Neural crest cell (in vitro differentiated cells): ENCODE measurements around the gene RTF1. TPM values are rescaled to one million over a fixed set of nuclear protein-coding genes. Genes with fewer than 3 reads are reported as not detected.
A peak's percentile ranks its signal among the peaks of the same experiment; 100 is the strongest.
"Not testable (repeated sequence)": the region's sequence is repeated elsewhere in the genome, so short reads cannot be mapped to it uniquely, and the experiment has no call there.

Experiments used
- DNase-seq: peaks from one replicate; pipeline ENCODE4 v3.0.0; 2021; ENCODE audit warnings: low read depth, mixed read lengths, low spot score
- H3K27ac Mint-ChIP-seq: one replicate; pipeline ENCODE4 v1.8.0; 2021; ENCODE audit warnings: mild to moderate bottlenecking, mixed read lengths; ENCODE audit not compliant: unreplicated experiment
- H3K27me3 Mint-ChIP-seq: 2 replicates; pipeline ENCODE4 v1.8.0; 2021; ENCODE audit warnings: low read depth, mild to moderate bottlenecking, mixed read lengths
- H3K36me3 Mint-ChIP-seq: 2 replicates; pipeline ENCODE4 v1.8.0; 2021; ENCODE audit warnings: low read depth, mild to moderate bottlenecking, mixed read lengths
- H3K4me1 Mint-ChIP-seq: 2 replicates; pipeline ENCODE4 v1.8.0; 2021; ENCODE audit warnings: mixed read lengths
- H3K4me3 Mint-ChIP-seq: one replicate; pipeline ENCODE4 v1.8.0; 2021; ENCODE audit warnings: mild to moderate bottlenecking, mixed read lengths
- H3K9me3 Mint-ChIP-seq: 2 replicates; pipeline ENCODE4 v1.8.0; 2021; ENCODE audit warnings: mixed read lengths
- total RNA-seq: library from RNA; stranded (reverse); gene quantifications from 2 replicates; pipeline ENCODE4 v1.2.1, GENCODE V29; 2021
- TF ChIP-seq, protein P1 (sequence below): fragments of 200-600 bp; sonication (generic); conservative IDR thresholded peaks from 2 replicates; pipeline ENCODE4 v1.5.0; 2021; ENCODE audit warnings: antibody characterized with exemption, mild to moderate bottlenecking

Gene RTF1
- total RNA-seq, 1 donor from 2014 or later = 66.3 TPM

DNA sequence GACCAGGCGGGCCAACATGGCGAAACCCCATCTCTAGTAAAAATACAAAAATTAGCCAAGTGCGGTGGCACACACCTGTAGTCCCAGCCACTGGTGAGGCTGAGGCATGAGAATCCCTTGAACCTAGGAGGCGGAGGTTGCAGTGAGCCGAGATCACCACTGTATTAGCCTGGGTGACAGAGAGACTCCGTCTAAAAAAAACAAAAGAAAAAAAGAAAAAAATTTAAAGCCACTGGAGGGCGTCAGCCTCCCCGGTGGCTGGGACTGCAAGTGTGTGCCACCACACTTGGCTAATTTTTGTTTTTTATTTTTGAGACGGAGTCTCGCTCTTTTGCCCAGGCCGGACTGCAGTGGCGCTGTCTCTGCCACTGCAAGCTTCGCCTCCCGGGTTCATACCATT is 7.9 kb downstream of the RTF1 start:
- Mint-ChIP-seq H3K9me3 (no peaks in the 10 kb centered on the region), H3K27ac (no peak overlapping the region), H3K4me3 (no peak overlapping the region), H3K36me3 (peaks cover 8% of the 10 kb centered on the region), H3K4me1 (peaks cover 16% of the 10 kb centered on the region), H3K27me3 (no peaks in the 10 kb centered on the region)
- TF ChIP-seq, protein P1, sequence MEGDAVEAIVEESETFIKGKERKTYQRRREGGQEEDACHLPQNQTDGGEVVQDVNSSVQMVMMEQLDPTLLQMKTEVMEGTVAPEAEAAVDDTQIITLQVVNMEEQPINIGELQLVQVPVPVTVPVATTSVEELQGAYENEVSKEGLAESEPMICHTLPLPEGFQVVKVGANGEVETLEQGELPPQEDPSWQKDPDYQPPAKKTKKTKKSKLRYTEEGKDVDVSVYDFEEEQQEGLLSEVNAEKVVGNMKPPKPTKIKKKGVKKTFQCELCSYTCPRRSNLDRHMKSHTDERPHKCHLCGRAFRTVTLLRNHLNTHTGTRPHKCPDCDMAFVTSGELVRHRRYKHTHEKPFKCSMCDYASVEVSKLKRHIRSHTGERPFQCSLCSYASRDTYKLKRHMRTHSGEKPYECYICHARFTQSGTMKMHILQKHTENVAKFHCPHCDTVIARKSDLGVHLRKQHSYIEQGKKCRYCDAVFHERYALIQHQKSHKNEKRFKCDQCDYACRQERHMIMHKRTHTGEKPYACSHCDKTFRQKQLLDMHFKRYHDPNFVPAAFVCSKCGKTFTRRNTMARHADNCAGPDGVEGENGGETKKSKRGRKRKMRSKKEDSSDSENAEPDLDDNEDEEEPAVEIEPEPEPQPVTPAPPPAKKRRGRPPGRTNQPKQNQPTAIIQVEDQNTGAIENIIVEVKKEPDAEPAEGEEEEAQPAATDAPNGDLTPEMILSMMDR = peak; percentile 23
- no peak for DNase-seq

DNA sequence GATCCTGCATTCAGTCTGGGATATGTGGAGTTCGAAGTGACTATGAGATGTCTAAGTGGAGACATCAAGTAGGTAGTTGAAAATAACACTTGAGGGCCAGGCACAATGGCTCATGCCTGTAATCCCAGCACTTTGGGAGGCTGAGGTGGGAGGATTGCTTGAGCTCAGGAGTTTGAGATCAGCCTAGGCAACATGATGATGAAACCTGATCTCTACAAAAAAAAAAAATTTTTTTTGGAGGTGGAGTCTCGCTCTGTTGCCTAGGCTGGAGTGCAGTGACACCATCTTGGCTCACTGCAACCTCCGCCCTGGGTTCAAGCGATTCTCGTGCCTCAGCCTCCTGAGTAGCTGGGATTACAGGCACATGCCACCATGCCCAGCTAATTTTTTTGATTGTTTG is 9.0 kb downstream of the RTF1 start:
- H3K4me1 Mint-ChIP-seq = peaks cover 11% of the 10 kb centered on the region
- H3K36me3 Mint-ChIP-seq, H3K4me3 Mint-ChIP-seq, H3K9me3 Mint-ChIP-seq, DNase-seq, H3K27me3 Mint-ChIP-seq, H3K27ac Mint-ChIP-seq: not testable (repeated sequence)

DNA sequence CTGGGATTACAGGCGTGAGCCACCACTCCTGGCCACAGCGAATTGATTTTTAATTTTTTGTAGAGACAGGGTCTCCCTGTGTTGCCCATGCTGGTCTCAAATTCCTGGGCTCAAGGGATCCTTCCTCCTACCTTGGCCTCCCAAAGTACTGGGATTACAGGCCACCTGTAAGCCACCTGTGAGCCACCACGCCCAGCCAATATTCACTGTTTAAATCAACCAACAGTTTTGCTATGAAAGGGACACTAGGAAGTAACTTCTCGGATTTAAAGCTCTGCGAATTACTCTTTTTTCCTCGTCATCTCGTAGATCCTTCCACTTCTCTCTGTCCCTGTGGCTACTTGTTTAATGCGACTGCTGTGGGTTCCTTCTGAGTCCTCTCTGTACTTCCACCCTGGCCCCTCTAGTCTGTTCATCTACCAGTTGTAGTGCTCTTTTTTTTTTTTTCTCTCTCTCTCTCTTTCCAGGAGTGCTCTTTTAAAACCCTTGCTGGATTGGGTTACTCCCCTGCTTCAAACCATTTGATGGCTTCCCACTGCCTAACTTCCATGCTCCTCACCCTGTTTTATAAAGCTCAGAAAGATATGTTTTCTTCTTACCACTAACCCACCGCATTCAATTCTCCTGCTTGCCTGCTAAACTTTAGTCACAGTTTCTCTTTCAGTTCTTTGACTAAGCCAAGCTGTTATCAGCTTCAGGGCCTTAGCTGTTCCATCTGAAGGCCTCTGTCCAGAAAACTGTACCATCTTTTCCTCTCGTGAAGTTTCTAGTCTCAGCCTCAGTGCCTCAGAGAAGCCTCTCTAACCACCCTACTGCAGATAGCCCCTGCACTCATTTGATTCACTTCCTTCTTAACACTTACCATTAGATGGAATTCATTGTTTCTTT is 12.4 kb downstream of the RTF1 start:
- Mint-ChIP-seq H3K4me1 (peaks cover 11% of the 10 kb centered on the region), H3K27ac (peak overlapping the region; percentile 40), H3K9me3 (no peaks in the 10 kb centered on the region), H3K4me3 (no peak overlapping the region), H3K27me3 (no peaks in the 10 kb centered on the region), H3K36me3 (peaks cover 4% of the 10 kb centered on the region)
- DNase-seq = no peak
- TF ChIP-seq, protein P1 = no peak

DNA sequence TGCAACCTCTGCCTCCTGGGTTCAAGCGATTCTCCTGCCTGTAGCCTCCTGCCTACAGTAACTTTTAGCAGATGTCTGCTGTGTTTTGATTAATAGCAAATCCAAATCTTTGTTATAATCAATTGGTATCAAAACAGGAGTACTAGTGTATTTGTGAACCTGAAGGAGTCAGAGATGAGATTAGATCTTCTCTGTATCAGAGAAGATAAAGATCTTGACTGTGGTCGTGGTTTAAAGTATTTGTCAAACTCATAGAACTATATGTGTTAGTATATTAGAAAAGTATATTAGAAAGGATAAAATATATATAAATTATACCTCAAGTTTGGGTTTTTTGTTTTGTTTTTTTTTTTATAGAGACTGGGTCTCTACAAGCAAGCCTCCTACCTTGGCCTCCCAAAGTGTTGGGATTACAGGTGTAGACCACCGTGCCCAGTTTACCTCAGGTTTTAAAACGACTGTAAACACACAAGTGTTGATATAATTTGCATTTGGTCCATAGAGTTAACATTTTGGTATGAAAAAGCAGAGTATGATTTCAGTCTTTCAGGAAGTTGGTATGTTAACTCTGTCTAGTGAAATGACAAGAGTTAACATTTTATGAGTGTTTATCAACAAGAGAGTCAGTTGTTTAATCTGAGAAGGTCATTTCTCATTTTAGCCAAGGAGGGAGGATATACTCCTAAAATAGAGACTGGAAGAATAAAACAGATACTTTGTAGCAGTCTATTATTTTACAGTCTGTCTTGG is 18.3 kb downstream of the RTF1 start:
- Mint-ChIP-seq H3K4me3 (no peak overlapping the region), H3K9me3 (no peaks in the 10 kb centered on the region), H3K27me3 (no peaks in the 10 kb centered on the region), H3K4me1 (no peaks in the 10 kb centered on the region), H3K27ac (no peak overlapping the region), H3K36me3 (no peaks in the 10 kb centered on the region)
- DNase-seq = no peak
- TF ChIP-seq, protein P1 = no peak

DNA sequence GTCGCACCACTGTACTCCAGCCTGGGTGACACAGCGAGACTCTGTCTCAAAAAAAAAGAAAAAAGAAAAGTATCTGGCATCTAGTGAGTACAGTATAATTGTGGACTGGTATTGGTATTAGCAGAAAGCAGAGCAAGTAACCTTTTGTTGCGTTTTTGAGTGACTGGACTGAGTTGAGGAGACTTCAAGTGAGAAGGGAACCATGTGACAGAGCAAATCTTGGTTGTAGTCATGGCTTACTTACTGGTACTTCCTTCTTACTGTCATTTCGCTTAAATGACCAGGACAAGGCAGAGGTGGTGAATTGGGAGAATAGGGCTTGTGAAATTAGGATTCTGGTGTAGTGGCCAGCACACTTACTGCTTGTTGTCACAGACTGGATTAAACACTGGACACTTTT is 20.6 kb downstream of the RTF1 start:
- Mint-ChIP-seq H3K27ac (peak overlapping the region; percentile 8), H3K9me3 (no peaks in the 10 kb centered on the region), H3K27me3 (no peaks in the 10 kb centered on the region), H3K4me1 (no peaks in the 10 kb centered on the region), H3K4me3 (no peak overlapping the region), H3K36me3 (peaks cover 3% of the 10 kb centered on the region)
- DNase-seq = no peak
- TF ChIP-seq, protein P1 = no peak

DNA sequence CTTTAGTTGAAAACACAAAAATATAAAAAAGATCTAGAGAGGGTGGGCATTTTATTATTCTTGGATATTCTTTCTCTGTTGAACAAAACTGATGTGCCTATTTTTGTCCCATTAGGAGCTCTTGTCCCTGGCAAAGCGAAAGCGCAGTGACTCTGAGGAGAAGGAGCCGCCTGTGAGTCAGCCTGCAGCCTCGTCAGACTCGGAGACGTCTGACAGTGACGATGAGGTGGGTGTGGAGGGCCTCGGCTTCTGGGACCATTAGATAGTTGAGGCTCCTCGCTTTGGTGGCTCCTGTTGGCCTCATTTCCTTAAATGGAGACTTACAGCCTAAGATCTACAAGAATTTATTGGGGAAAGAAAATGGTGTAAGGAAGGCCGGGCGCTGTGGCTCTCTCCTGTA is 21.3 kb downstream of the RTF1 start:
- TF ChIP-seq, protein P1 = no peak
- Mint-ChIP-seq H3K27me3 (no peaks in the 10 kb centered on the region), H3K4me1 (no peaks in the 10 kb centered on the region), H3K9me3 (no peaks in the 10 kb centered on the region), H3K4me3 (no peak overlapping the region), H3K36me3 (peaks cover 4% of the 10 kb centered on the region), H3K27ac (peak overlapping the region; percentile 27)
- no peak for DNase-seq

DNA sequence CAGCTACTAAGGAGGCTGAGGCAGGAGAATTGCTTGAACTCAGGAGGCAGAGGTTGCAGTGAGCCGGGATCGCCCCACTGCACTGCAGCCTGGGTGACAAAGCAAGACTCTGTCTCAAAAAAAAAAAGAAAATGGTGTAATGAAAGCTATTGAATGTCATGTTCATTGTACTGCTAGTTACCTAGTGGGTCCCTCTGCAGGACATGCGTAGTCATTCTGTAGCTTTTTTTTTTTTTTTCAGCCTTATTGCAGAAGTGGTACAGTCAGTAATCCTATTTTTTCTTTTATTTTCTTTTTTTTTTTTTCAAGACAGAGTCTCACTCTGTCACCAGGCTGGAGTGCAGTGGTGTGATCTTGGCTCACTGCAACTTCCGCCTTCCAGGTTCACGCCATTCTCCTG is 21.9 kb downstream of the RTF1 start:
- not testable (repeated sequence) for H3K27ac Mint-ChIP-seq, H3K36me3 Mint-ChIP-seq, H3K27me3 Mint-ChIP-seq, DNase-seq, H3K4me3 Mint-ChIP-seq, H3K9me3 Mint-ChIP-seq, H3K4me1 Mint-ChIP-seq
